ENCODE data around the gene TREX2.
"Not testable (repeated sequence)": the region's sequence is repeated elsewhere in the genome, so short reads cannot be mapped to it uniquely, and the experiment has no call there.

Gene TREX2

DNA sequence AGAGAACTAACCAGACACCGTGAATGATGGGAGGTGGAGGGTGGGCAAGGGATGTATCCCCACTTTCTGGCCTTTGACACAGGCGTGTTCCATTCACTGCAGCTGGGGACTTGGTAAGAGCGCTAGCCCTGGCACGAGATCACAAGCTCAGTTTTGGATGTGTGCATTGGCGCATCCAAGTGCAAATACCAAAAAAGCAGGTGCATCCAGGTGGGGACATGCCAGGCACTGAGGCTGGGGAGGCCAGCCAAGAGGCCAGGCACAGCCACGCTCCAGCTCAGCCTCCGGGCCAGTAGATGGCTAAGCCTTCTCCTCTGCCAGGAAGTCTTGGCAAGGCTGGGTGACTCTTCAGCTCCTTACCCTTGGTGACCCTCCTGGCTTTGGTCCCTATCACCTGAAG, 39.0 kb downstream of the TREX2 start:
- no peak for DNase-seq (ENCODE audit: low read depth)

DNA sequence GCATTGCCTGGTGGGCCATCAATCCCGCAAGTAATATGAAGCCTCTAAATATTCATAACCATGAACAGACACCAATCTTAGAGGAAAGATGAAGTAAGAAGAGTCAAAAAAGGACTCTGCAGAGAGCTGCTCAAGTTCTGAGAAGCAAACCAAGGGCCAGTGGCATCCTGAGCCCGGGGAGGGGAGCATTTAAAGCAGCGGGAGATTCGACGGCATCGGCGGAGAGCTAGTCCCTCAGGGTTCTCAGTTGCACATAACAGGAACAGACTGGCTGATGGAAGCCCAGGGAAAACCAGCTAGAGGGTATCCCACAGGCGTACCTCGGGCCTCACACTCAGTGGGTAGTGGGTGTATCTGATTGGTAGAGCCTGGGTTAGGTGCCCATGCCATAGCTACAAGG, 39.8 kb downstream of the TREX2 start:
- DNase-seq (ENCODE audit: low read depth): no peak

DNA sequence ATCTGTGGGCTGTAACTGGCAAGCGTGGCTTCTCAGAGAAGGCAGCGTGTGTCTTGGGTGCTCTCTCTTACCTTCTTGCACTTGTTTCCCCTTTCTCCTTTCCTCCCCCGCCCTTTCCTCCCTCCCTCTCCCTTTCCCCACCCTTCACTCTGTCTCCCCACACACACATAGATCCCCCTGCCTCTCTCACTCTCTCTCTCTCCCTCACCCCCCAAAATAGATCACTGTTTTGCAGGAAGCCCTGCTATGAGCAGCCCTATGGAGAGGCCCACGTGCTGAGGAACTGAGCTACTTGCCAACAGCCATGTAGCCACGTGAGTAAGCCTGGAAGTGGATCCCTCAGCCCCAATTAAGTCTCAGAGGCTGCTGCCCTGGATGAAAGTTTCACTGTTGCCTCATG, 40.4 kb downstream of the TREX2 start:
- no peak for DNase-seq (ENCODE audit: low read depth)

DNA sequence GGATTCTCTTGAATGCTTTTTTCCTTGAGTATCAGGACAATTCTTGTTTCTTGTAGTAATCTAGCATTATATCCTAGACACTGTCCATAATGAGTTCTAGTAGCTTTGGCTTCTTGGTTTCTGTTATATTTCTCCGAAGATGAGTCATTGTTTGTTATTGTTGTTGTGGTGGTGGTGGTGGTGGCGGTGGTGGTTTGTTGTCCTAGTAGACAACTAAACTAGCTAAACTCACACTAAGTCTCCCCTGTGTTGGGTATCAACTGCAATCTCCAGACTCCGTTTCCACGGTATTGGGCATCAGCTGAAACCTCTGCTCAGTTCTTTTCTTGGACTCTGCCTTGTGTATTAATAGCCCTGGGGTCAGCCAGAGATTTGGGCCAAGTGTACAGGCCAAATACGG, 41.5 kb downstream of the TREX2 start:
- DNase-seq (ENCODE audit: low read depth): not testable (repeated sequence)

DNA sequence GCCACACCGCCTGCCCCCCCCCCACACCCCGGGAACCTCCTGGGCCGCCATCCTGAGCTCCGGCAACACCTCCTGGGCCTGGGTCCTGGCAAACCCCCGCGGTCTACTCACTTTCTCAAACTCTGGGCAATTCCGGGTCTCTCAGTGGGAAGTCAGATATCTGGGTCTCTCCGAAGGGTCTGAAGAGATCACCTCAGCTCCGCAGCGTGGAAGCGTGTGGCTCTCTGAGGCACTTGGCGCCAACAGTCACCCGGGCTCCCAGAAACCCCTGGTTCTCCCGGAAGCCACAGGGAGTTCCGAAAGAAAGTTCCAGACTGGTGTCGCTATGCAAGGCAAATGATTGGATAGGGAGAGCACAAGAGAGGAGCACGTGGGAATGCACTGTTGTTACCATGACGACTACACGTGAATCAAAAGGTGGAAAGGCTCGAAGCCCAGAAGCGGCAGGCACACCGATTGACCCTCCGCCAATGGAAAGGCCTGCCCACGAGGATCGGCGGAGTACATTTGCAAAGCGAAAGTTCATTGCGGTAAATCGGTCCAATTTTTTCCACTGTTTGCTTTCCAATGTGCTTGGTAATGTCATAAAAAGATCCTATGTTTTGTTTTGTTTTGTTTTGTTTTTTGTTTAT, 44.6 kb downstream of the TREX2 start, which contains the start of gene PNMA6E:
Gene PNMA6E (minus strand): TSS at position 218 of the 632 bp plus-strand sequence. CDS start 2,501 bp downstream, outside the sequence.
- DNase-seq (ENCODE audit: low read depth): no peak

DNA sequence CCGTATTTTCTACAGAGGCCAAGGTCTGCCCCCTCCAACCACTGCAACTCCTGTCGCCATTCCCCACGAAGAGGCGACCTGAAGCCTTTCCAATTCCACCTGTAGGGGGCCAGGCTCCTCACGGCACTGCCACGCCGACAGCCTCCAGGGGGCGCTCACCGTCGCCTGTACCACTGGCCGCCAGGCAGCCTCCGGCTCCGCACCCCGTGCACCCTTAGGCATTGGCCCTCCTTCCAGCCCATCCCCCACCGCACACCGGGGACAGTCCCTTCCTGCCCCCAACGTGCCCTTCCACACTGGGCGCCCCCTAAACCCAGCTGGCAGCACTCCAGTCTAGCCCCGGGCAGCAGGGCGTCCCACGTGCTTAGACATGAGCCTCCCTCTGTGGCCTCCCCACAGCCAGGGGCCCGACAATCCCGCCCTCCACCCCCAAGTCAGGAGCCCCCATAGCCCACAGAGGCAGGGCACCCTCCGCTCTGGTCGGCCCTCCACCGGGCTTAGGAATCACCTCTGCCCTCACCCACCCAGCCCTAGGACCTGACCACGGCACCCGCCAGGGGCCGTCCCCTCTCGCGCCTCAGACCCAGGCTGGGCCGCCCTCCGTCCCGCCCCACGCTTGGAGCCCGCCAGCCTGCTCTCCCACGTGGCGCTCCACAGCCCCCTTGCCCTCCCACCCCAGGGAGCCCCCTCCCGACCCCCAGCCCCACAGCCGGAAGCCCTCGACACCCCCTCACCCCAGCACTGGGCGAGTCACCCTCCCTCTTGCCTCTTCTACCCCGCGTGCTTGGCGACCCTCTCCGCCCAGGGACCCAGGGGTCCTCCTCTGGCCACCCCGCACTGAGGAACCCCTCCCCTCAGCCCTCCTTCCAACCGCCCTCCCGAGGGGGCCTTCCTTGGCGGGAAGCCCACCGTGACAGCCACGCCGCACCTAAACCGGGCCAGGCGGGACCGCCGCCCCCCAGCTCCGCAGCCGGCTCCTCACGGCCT, 45.4 kb downstream of the TREX2 start:
- no peak for DNase-seq (ENCODE audit: low read depth)

DNA sequence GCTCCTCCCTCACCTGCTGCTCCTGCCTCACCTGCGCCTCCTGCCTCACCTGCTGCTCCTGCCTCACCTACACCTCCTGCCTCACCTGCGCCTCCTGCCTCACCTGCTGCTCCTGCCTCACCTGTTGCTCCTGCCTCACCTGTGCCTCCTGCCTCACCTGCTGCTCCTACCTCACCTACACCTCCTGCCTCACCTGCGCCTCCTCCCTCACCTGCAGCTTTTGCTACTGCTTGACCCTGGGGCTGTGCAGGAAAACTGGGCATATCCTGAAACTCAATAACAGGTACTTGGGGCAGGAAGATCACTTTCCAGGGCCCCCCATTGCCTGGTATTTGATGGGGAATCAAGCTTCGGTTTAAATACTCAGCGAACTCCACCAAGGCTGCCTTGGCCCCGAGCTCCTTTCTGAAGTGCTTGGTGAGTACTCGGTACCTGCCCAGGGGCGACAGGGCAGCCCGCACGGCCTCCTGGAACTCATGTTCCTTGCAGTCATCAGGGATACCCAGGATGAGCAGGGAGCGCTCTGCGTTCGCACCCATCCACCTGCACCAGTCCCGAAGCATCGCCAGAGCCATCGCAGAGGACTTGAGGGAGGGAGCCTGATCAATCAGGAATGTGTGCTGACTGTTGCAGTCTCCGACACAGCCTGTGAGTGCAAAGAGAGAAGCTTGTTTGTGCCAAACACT, 47.4 kb downstream of the TREX2 start:
- DNase-seq (ENCODE audit: low read depth): no peak

DNA sequence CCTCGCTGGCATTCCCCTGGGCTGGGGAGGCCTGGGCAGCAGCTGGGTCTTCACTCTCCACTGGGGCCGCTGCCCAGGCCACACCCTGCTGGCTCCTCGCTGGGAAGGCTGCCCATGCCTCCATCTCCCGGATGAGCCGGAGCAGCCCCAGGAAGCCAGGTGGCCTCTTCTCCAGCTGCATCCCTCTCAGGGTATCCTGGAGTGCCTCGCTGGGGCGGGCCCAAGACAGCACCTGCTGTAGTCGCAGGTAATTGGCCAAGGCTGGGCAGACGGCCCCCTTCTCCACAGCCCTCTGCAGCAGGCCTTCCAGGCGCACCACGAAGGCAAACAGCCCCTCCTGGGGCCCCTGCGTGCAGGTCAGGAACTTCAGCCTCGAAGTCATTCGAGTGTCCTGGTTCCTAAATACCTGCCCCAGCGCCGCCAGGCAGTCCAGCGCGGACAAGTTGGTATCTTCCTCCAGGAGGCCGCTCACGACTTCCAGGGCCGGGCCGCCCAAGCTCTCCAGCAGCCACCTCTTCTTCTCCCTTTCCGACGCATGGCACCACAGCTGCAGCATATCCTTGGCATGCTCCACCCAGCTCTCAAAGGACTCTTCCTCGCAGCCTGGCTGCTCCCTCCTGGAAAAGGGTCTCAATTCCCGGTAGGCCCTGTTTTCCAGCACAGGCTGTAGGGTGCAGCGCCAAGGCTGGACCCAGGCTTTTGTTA, 48.4 kb downstream of the TREX2 start:
- no peak for DNase-seq (ENCODE audit: low read depth)

DNA sequence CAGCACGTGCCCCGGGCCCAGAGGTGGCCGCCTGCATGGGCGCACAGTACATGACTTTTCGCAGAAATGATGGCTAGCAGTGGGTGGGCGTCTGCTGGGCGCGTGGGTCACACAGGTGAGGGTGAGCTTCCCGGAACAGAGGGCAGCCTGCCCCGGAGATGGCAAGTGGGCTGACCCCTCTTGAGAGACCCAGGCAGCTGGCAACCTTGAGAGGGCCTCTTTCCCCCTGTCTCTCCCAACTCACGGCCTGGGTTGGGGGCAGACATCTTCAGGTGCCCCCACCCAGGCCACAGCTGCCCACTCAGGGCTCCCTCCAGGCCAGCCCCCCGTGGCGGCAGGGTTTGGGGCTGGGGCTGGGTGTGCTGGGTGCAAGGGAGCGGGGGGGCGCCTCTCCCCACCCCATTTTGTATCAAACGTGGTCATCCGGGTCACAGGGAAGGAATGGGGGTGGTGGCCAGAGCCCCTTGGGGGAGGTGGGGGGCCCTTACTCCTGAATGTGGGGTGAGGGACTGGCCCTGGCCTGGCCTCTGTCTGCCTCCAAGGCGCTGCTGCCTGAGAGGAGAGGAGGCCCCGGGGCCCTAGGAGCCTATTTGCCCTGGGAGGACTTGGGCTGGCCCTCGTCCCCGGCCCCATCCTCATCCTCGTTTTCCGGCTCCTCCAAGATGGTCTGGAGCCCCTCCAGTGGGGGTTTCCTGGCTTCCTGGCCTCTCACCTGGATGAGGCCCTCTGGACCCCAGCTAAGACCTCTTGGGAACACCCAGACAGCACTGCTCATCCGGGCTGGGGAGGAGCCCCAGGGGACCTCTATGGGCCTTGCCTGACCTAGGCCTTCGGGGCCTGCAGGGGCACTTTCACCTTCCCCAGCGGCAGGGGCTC, 49.3 kb downstream of the TREX2 start:
- no peak for DNase-seq (ENCODE audit: low read depth)

DNA sequence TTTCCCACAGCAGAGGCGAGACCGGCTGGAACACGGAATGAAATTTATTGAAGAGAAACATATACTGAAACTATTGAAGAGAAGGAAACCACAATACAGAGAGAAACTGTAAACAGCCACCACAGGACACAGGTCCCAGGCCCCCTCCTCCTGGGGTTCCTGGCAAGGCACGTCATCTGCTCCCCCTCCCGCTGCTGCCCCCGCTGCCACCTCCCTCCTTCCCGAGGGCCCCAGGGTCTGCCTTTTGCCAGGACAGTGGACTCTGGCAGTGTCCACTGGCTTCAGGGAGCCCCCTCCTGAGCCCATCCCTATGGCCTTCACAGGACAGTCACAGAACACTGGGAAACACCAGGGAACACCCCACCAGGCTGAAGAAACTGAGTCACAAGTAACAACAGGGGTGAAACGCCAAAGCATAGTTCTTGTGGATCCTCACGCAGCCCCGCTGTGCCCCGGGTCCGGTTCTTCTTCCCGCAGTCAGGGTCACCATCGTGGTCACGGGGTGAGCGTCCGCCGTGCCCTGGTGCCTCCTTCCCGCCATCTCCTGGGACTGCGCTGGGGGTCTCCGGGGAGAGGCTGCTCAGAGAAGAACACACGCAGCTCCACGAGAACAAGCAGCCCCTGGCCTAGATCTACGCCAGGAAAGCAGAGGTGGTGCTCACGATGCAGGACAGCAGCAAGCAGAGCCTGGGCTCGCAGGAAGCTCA, 50.1 kb downstream of the TREX2 start:
- no peak for DNase-seq (ENCODE audit: low read depth)

DNA sequence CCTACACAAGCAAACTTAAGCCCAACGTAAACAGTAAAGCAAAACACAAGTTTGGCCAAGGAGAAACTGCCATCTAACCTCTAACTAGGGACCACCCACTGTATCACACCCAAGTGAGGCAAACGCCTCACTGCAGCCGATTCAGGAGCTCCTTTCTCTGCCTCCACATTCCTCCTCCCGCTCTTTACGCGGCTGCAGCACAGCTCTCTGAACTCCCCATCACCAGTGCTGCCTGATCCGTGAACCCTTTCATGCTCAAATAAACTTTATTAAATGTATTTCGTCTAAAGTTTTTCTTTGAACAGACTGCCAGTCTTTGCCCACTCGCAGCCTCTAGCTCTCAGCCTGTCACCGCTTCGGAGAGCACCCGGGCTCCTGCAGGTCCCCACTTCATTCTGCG, 51.2 kb downstream of the TREX2 start:
- DNase-seq (ENCODE audit: low read depth): no peak

Data from GM04503 (cell line).